IMR-90 (cell line): ENCODE data around the gene HBZ. TPM values are rescaled to one million over a fixed set of nuclear protein-coding genes. Genes with fewer than 3 reads are reported as not detected.

Experiments used
- ATAC-seq: fragments of 200-7000 bp; cut with Tn5 transposase; 2 replicates; pipeline ENCODE4 v1.9.1; 2020; ENCODE audit warnings: low read depth, mild to moderate bottlenecking, moderate library complexity
- BruUV-seq: library from RNA; stranded (reverse); fragments of 400-500 nt; replicated peaks from 2 replicates; lab custom pipeline; 2021; lab: Mats Ljungman, UMichigan
- CTCF ChIA-PET: fragments of 300-600 bp; formaldehyde crosslinking; extraction: SDS; loops from one replicate; lab custom pipeline; 2021; ENCODE audit warnings: antibody characterized with exemption; lab: Yijun Ruan, JAX
- POLR2A ChIA-PET: fragments of 300-600 bp; sonication (Branson Sonifier 250); formaldehyde crosslinking; loops from one replicate; lab custom pipeline; 2022; ENCODE audit warnings: antibody characterized with exemption; ENCODE audit not compliant: unreplicated experiment; lab: Charles Lee
- DNase-seq: peaks from one replicate; pipeline ENCODE4 v3.0.0; 2013
- H2AFZ ChIP-seq: replicated peaks from 2 replicates; pipeline ENCODE3; 2013; ENCODE audit warnings: low read length, mild to moderate bottlenecking; ENCODE audit not compliant: poor library complexity
- H2AK5ac ChIP-seq: 2 replicates; pipeline ENCODE4 v1.6.1; 2013; ENCODE audit warnings: low read depth, low read length, inconsistent platforms
- H2AK9ac ChIP-seq: replicated peaks from 2 replicates; pipeline ENCODE3; 2013; ENCODE audit warnings: mild to moderate bottlenecking, low read depth, low read length, moderate library complexity; ENCODE audit not compliant: poor library complexity
- H2BK120ac ChIP-seq: 2 replicates; pipeline ENCODE4 v1.6.1; 2013; ENCODE audit warnings: low read depth, low read length, inconsistent platforms
- H2BK15ac ChIP-seq: 3 replicates; pipeline ENCODE4 v1.6.1; 2013; ENCODE audit warnings: low read depth, low read length, inconsistent platforms
- H2BK20ac ChIP-seq: 2 replicates; pipeline ENCODE4 v1.6.1; 2013; ENCODE audit warnings: low read depth, mild to moderate bottlenecking, inconsistent platforms, low read length, moderate library complexity
- H2BK5ac ChIP-seq: 2 replicates; pipeline ENCODE4 v1.6.1; 2013; ENCODE audit warnings: mild to moderate bottlenecking, low read depth, low read length, inconsistent platforms; ENCODE audit not compliant: poor library complexity, severe bottlenecking
- H3K14ac ChIP-seq: replicated peaks from 2 replicates; pipeline ENCODE4 v1.6.1; 2013; ENCODE audit warnings: low read depth, low read length, inconsistent platforms
- H3K18ac ChIP-seq: 2 replicates; pipeline ENCODE4 v1.6.1; 2013; ENCODE audit warnings: low read depth, low read length, control low read depth
- H3K23ac ChIP-seq: 2 replicates; pipeline ENCODE4 v1.6.1; 2013; ENCODE audit warnings: low read depth, low read length, inconsistent platforms
- H3K27ac ChIP-seq: 2 replicates; pipeline ENCODE4 v1.5.1; 2013; ENCODE audit warnings: mild to moderate bottlenecking, control low read depth, low read length; ENCODE audit not compliant: insufficient read depth
- H3K27me3 ChIP-seq: 2 replicates; pipeline ENCODE4 v1.6.1; 2013; ENCODE audit warnings: low read length; ENCODE audit not compliant: control insufficient read depth, insufficient read depth
- H3K36me3 ChIP-seq: 2 replicates; pipeline ENCODE4 v1.6.1; 2013; ENCODE audit warnings: low read length, mixed read lengths; ENCODE audit not compliant: control insufficient read depth, insufficient read depth
- H3K4ac ChIP-seq: 2 replicates; pipeline ENCODE4 v1.6.1; 2013; ENCODE audit warnings: low read depth, low read length, inconsistent platforms
- H3K4me1 ChIP-seq: 2 replicates; pipeline ENCODE4 v1.6.1; 2013; ENCODE audit warnings: low read length, mixed read lengths; ENCODE audit not compliant: control insufficient read depth, insufficient read depth
- H3K4me2 ChIP-seq: 2 replicates; pipeline ENCODE4 v1.6.1; 2013; ENCODE audit warnings: low read depth, mild to moderate bottlenecking, control low read depth, low read length, moderate library complexity
- H3K4me3 ChIP-seq: 2 replicates; pipeline ENCODE4 v1.5.1; 2013; ENCODE audit warnings: low read depth, mild to moderate bottlenecking, control low read depth, low read length, moderate library complexity; ENCODE audit not compliant: insufficient read depth
- H3K56ac ChIP-seq: 2 replicates; pipeline ENCODE4 v1.6.1; 2013; ENCODE audit warnings: low read length, inconsistent platforms; ENCODE audit not compliant: insufficient read depth; ENCODE audit errors: extremely low read depth
- H3K79me1 ChIP-seq, 2 experiments: 2 replicates each; pipeline ENCODE4 v1.6.1; 2013; ENCODE audit warnings: low read length in 2 of 2, inconsistent platforms in 1 of 2, low read depth in 1 of 2
- H3K9ac ChIP-seq: 2 replicates; pipeline ENCODE4 v1.6.1; 2013; ENCODE audit warnings: low read depth, low read length, control low read depth
- H3K9me1 ChIP-seq: 2 replicates; pipeline ENCODE4 v1.6.1; 2013; ENCODE audit warnings: low read length, inconsistent platforms; ENCODE audit not compliant: insufficient read depth
- H3K9me3 ChIP-seq: 2 replicates; pipeline ENCODE4 v1.6.1; 2013; ENCODE audit warnings: low read length; ENCODE audit not compliant: control insufficient read depth, insufficient read depth
- H4K20me1 ChIP-seq: 2 replicates; pipeline ENCODE4 v1.6.1; 2013; ENCODE audit warnings: low read length, inconsistent platforms; ENCODE audit not compliant: insufficient read depth
- H4K5ac ChIP-seq: 2 replicates; pipeline ENCODE4 v1.6.1; 2013; ENCODE audit warnings: mild to moderate bottlenecking, low read depth, low read length, control low read depth
- H4K8ac ChIP-seq, 2 experiments: 2 replicates each; pipeline ENCODE4 v1.6.1; 2013; ENCODE audit warnings: low read depth in 2 of 2, low read length in 2 of 2, control low read depth in 1 of 2, inconsistent platforms in 1 of 2
- H4K91ac ChIP-seq: 2 replicates; pipeline ENCODE4 v1.6.1; 2013; ENCODE audit warnings: low read depth, low read length, inconsistent platforms; ENCODE audit not compliant: insufficient read depth
- BHLHE40 ChIP-seq: fragments of 150-350 bp; IDR thresholded peaks from 2 replicates; pipeline ENCODE4 v1.6.1; 2016; ENCODE audit warnings: mild to moderate bottlenecking, low read depth, low read length
- CHD1 ChIP-seq: IDR thresholded peaks from 2 replicates; pipeline ENCODE4 v1.6.1; 2012; ENCODE audit warnings: low read depth, low read length, improper control_type of control experiment
- FOS ChIP-seq: fragments of 150-350 bp; IDR thresholded peaks from 2 replicates; pipeline ENCODE4 v1.6.1; 2016; ENCODE audit warnings: low read depth, low read length
- RAD21 ChIP-seq: IDR thresholded peaks from 2 replicates; pipeline ENCODE4 v1.6.1; 2012; ENCODE audit warnings: low read length, improper control_type of control experiment
- RCOR1 ChIP-seq: IDR thresholded peaks from 2 replicates; pipeline ENCODE4 v1.6.1; 2012; ENCODE audit warnings: mild to moderate bottlenecking, low read length, improper control_type of control experiment; ENCODE audit not compliant: insufficient replicate concordance
- SMC3 ChIP-seq: fragments of 150-350 bp; IDR thresholded peaks from 2 replicates; pipeline ENCODE4 v1.6.1; 2016; ENCODE audit warnings: low read depth, mild to moderate bottlenecking, antibody characterized with exemption, low read length, moderate library complexity
- WGBS, 2 experiments: methylation state at CpG; one replicate each; pipeline versions ENCODE4 v1.1.5 to v1.1.7; 2013; ENCODE audit warnings: missing lambda C conversion rate in 2 of 2; ENCODE audit not compliant: insufficient read length in 1 of 2; ENCODE audit errors: extremely low coverage in 2 of 2; 5-methylcytosine and 5-hydroxymethylcytosine counted together
- dilution Hi-C: fragments of 300-500 bp; cut with HindIII; formaldehyde crosslinking; loops from one replicate; pipeline ENCODE4 v1.14.3; 2018; ENCODE audit warnings: low sequenced_read_pairs; ENCODE audit not compliant: unreplicated experiment
- in situ Hi-C: fragments of 300-500 bp; cut with MboI; formaldehyde crosslinking; loops from 3 replicates; pipeline ENCODE4 v1.14.3; 2019; ENCODE audit warnings: low sequenced_read_pairs, inconsistent platforms, mixed read lengths
- intact Hi-C: fragments of 100-400 bp; cut with micrococcal nuclease; formaldehyde crosslinking; loops from 2 replicates; pipeline ENCODE4 v1.10.0; 2022
- polyA plus RNA-seq, 3 experiments: library from polyadenylated mRNA; depleted of rRNA; stranded (reverse); fragments of >200 nt; gene quantifications; 2 replicates each; pipeline ENCODE4 v1.2.3, GENCODE V29; 2012; ENCODE audit warnings: low replicate concordance in 1 of 3
- total RNA-seq: library from RNA; depleted of rRNA; stranded (reverse); fragments of >200 nt; gene quantifications from 2 replicates; pipeline ENCODE4 v1.2.3, GENCODE V29; 2012

Gene HBZ
- total and polyA plus RNA-seq, 2 of the 4 experiments (the other 2 are of a cell fraction), result not detected

DNA sequence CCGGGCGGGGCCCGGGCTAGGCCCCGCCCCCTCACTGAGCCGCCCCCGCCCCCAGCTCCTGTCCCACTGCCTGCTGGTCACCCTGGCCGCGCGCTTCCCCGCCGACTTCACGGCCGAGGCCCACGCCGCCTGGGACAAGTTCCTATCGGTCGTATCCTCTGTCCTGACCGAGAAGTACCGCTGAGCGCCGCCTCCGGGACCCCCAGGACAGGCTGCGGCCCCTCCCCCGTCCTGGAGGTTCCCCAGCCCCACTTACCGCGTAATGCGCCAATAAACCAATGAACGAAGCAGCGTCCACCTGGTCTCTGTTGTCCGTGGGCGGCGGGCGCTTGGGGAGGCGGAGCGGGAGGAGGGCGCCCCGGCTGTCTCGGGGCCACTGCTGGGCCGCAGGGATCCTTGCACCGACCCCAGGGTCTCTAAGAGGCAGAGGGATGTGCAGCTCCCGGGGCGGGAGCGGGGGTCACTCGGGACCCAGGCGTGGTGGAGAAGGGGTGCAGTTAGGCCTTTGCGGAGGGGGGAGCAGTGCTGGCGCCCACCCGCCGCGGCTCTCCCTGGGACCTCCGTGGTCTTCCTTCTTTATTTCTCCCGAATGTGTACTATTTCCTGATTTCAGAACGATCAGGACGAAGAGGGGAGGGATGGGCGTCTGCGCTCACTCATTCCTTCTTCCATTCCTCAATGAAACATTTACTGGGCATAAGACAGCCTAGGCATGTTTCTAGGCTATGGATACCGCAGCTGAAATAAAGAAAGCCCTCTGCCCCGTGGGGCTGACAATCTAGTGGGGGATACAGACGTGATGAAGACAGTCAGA, 2.0 kb downstream of the HBZ start (continued):
- no peak for TF ChIP-seq BHLHE40

DNA sequence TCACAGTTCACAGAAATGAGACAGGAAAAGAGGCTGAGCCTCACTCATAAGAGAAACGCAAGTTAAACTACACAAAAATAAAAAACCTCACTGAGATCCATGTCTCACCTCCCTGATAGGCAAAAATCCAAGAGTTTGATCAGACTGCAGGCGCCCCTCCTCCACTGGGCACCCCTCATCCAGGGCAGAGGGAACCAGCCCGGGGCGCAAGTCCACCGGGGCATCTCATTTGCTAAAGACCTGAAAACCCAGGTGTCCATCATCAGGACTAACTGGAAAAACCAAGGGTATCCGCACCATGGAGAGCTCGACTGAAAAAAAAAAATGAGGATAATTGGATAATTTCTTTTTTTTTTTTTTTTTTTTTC, 2.6 kb downstream of the HBZ start:
- H3K14ac ChIP-seq, result no peak overlapping the region
- H2AK9ac ChIP-seq, result no peak overlapping the region
- intact Hi-C loops (no loop called here), in situ Hi-C loops (no loop called here), dilution Hi-C loops (no loop called here)
- H3K9ac ChIP-seq, result peak overlapping the region; percentile 28; the same call in 1 of the 2 replicates
- no peak overlapping the region for H2BK5ac ChIP-seq
- H2BK120ac ChIP-seq, result no peak overlapping the region
- H3K56ac ChIP-seq, result no peak overlapping the region
- no TSS peak for BruUV-seq
- CTCF ChIA-PET, result no interaction called here
- H2BK20ac ChIP-seq, result no peak overlapping the region
- ATAC-seq, result no peak
- H3K23ac ChIP-seq, result peak overlapping the region; percentile 56; the same call in 1 of the 2 replicates
- no peak overlapping the region for H3K27ac ChIP-seq
- POLR2A ChIA-PET, result interaction anchor here (0.6 kb wide), 1 partner anchor 89 kb away, joined by 8 read pairs; no protein-coding TSS in a partner anchor
- H4K20me1 ChIP-seq, result no peaks in the 10 kb centered on the region
- no peaks in the 10 kb centered on the region for H3K36me3 ChIP-seq
- H3K9me3 ChIP-seq, result no peaks in the 10 kb centered on the region
- H4K5ac ChIP-seq, result no peak overlapping the region
- no peaks in the 10 kb centered on the region for H3K9me1 ChIP-seq
- no peak overlapping the region for H3K18ac ChIP-seq
- no peak overlapping the region for H4K8ac ChIP-seq
- no peak overlapping the region for H4K91ac ChIP-seq
- WGBS, 2 experiments, result no CpG with 5 or more reads among the region's 7 CpGs
- H3K4me2 ChIP-seq, result peak overlapping the region; percentile 80
- H3K4me1 ChIP-seq, result no peaks in the 10 kb centered on the region
- H2AFZ ChIP-seq, result peak overlapping the region; percentile 87
- H3K27me3 ChIP-seq, result peaks cover 22% of the 10 kb centered on the region
- peak overlapping the region; percentile 22; the same call in 1 of the 2 replicates for H3K4me3 ChIP-seq
- no peak overlapping the region for H2AK5ac ChIP-seq
- H3K79me1 ChIP-seq, result no peaks in the 10 kb centered on the region
- H3K4ac ChIP-seq, result no peak overlapping the region
- H2BK15ac ChIP-seq, result no peak overlapping the region
- no peak for TF ChIP-seq CHD1
- no peak for TF ChIP-seq SMC3
- no peak for TF ChIP-seq RCOR1
- no peak for TF ChIP-seq BHLHE40
- TF ChIP-seq RAD21, result no peak
- TF ChIP-seq FOS, result no peak
- no peak for DNase-seq
